Keratinocyte (primary cell): ENCODE measurements around the gene TMEM135. TPM values are rescaled to one million over a fixed set of nuclear protein-coding genes. Genes with fewer than 3 reads are reported as not detected.
"Not testable (repeated sequence)": the region's sequence is repeated elsewhere in the genome, so short reads cannot be mapped to it uniquely, and the experiment has no call there.

Source experiments
- DNase-seq: peaks from one replicate; pipeline ENCODE4 v3.0.0-alpha.2; 2011; ENCODE audit warnings: low read depth, missing footprints, low spot score
- FAIRE-seq: peaks from 2 replicates; lab custom pipeline; 2011; peaks lifted over from hg19 to GRCh38; lab: Jason Lieb, UNC
- H2AFZ ChIP-seq: 2 replicates; pipeline ENCODE4 v1.6.0; 2012; ENCODE audit warnings: low read length, control low read depth, inconsistent platforms; ENCODE audit not compliant: control insufficient read depth
- H3K27ac ChIP-seq: 2 replicates; pipeline ENCODE4 v1.5.1; 2011; ENCODE audit warnings: low read length; ENCODE audit not compliant: control insufficient read depth, insufficient read depth
- H3K27me3 ChIP-seq: 3 replicates; pipeline ENCODE4 v1.6.0; 2011; ENCODE audit warnings: low read length; ENCODE audit not compliant: control insufficient read depth, insufficient read depth; ENCODE audit errors: extremely low read depth
- H3K36me3 ChIP-seq, 2 experiments: 2 replicates in 1 of 2; 3 replicates in 1 of 2; pipeline ENCODE4 v1.5.1; 2011; ENCODE audit warnings: low read length in 2 of 2, mild to moderate bottlenecking in 1 of 2; ENCODE audit not compliant: control insufficient read depth in 2 of 2, insufficient read depth in 2 of 2; ENCODE audit errors: extremely low read depth in 1 of 2
- H3K4me1 ChIP-seq: 3 replicates; pipeline ENCODE4 v1.5.1; 2011; ENCODE audit warnings: low read length; ENCODE audit not compliant: control insufficient read depth, insufficient read depth; ENCODE audit errors: extremely low read depth
- H3K4me2 ChIP-seq: 3 replicates; pipeline ENCODE4 v1.6.0; 2011; ENCODE audit warnings: low read depth, low read length; ENCODE audit not compliant: control insufficient read depth, insufficient read depth; ENCODE audit errors: extremely low read depth
- H3K4me3 ChIP-seq, 3 experiments: fragments of 200-600 bp in 1 of 3; sonication (generic) in 1 of 3; 2 replicates in 2 of 3; 3 replicates in 1 of 3; pipeline ENCODE4 v1.5.1; 2011 to 2016; ENCODE audit warnings: low read length in 3 of 3, mild to moderate bottlenecking in 3 of 3, control low read depth in 2 of 3, inconsistent platforms in 1 of 3, low read depth in 1 of 3, mixed read lengths in 1 of 3, mixed run types in 1 of 3, moderate library complexity in 1 of 3; ENCODE audit not compliant: control insufficient read depth in 2 of 3, insufficient read depth in 2 of 3; ENCODE audit errors: extremely low read depth in 1 of 3
- H3K79me2 ChIP-seq: 2 replicates; pipeline ENCODE4 v1.6.0; 2012; ENCODE audit warnings: low read length; ENCODE audit not compliant: control insufficient read depth, insufficient read depth
- H3K9ac ChIP-seq: 3 replicates; pipeline ENCODE4 v1.6.0; 2011; ENCODE audit warnings: low read length; ENCODE audit not compliant: control insufficient read depth, insufficient read depth; ENCODE audit errors: extremely low read depth
- H3K9me1 ChIP-seq: 3 replicates; pipeline ENCODE4 v1.6.0; 2011; ENCODE audit warnings: low read length; ENCODE audit not compliant: control insufficient read depth, insufficient read depth; ENCODE audit errors: extremely low read depth
- H3K9me3 ChIP-seq: 2 replicates; pipeline ENCODE4 v1.5.1; 2012; ENCODE audit warnings: low read depth, low read length; ENCODE audit not compliant: control insufficient read depth
- H4K20me1 ChIP-seq: 3 replicates; pipeline ENCODE4 v1.6.0; 2011; ENCODE audit warnings: low read length; ENCODE audit not compliant: control insufficient read depth, insufficient read depth; ENCODE audit errors: extremely low read depth
- CTCF ChIP-seq, 3 experiments: IDR thresholded peaks in 1 of 3; conservative IDR thresholded peaks in 1 of 3; optimal IDR thresholded peaks in 1 of 3; 2 replicates in 2 of 3; 3 replicates in 1 of 3; pipeline versions ENCODE3 to v1.5.1; 2011; ENCODE audit warnings: low read length in 3 of 3, mild to moderate bottlenecking in 3 of 3, moderate library complexity in 2 of 3, control low read depth in 1 of 3, inconsistent platforms in 1 of 3; ENCODE audit not compliant: insufficient read depth in 2 of 3; ENCODE audit errors: extremely low read depth in 1 of 3
- EZH2 ChIP-seq: IDR thresholded peaks from one replicate; pipeline ENCODE4 v1.6.1; 2012; ENCODE audit warnings: inconsistent platforms, mild to moderate bottlenecking, low read length, moderate library complexity
- dilution Hi-C: fragments of 300-500 bp; cut with MboI; formaldehyde crosslinking; loops from one replicate; pipeline ENCODE4 v1.7.0; 2020; ENCODE audit warnings: low sequenced_read_pairs; ENCODE audit not compliant: extremely low pct_ligation_motif_present
- polyA plus RNA-seq, 5 experiments: library from polyadenylated mRNA; depleted of rRNA in 3 of 5; stranded (reverse) in 3 of 5; stranded (forward) in 1 of 5; unstranded in 1 of 5; fragments of >200 nt; gene quantifications; 1 replicate in 1 of 5; 2 replicates in 3 of 5; 3 replicates in 1 of 5; pipeline versions ENCODE4 v1.2.1 to v1.2.3, GENCODE V29; 2011 to 2012; ENCODE audit warnings: missing spikeins in 2 of 5, low read depth in 1 of 5, low replicate concordance in 1 of 5

TMEM135 gene
- polyA plus RNA-seq, 1 donor (not counting 4 experiments of a cell fraction or from before 2014, with no cell fraction given) = 15.0 TPM

GRCh38 chr11:87154246-87154645 is 116.5 kb downstream of the TMEM135 start:
- H3K79me2 ChIP-seq = peaks cover 2% of the 10 kb centered on the region
- FAIRE-seq (no peak), DNase-seq (no peak)
- no peak overlapping the region for H3K9ac ChIP-seq
- H3K4me2 ChIP-seq = no peak overlapping the region
- H3K4me3 ChIP-seq = no peak overlapping the region
- no peak overlapping the region for H3K27ac ChIP-seq
- H4K20me1 ChIP-seq = no peaks in the 10 kb centered on the region
- H3K36me3 ChIP-seq = no peaks in the 10 kb centered on the region
- H3K9me1 ChIP-seq = no peaks in the 10 kb centered on the region
- H3K27me3 ChIP-seq = no peaks in the 10 kb centered on the region
- no peak overlapping the region for H2AFZ ChIP-seq
- no peaks in the 10 kb centered on the region for H3K4me1 ChIP-seq
- TF ChIP-seq CTCF (optimal IDR thresholded peaks at IDR 0.05 in 1 of 3, IDR thresholded peaks at IDR 0.05 in 1 of 3, conservative IDR thresholded peaks at IDR 0.05 in 1 of 3; ENCODE audit: extremely low read depth in 1 of 3, insufficient read depth in 2 of 3, low read length in 3 of 3) = no peak
- no peak for TF ChIP-seq EZH2
- dilution Hi-C loops = no loop called here
- no peaks in the 10 kb centered on the region for H3K9me3 ChIP-seq

- H3K9me3 ChIP-seq = no peaks in the 10 kb centered on the region
- no peak overlapping the region for H2AFZ ChIP-seq
- no peak overlapping the region for H3K4me3 ChIP-seq
- H3K4me2 ChIP-seq = no peak overlapping the region
- H4K20me1 ChIP-seq = no peaks in the 10 kb centered on the region
- H3K4me1 ChIP-seq = no peaks in the 10 kb centered on the region
- no peaks in the 10 kb centered on the region for H3K79me2 ChIP-seq
- no peak overlapping the region for H3K27ac ChIP-seq
- FAIRE-seq = no peak
- no peak for TF ChIP-seq CTCF (optimal IDR thresholded peaks at IDR 0.05 in 1 of 3, IDR thresholded peaks at IDR 0.05 in 1 of 3, conservative IDR thresholded peaks at IDR 0.05 in 1 of 3; ENCODE audit: extremely low read depth in 1 of 3, insufficient read depth in 2 of 3, low read length in 3 of 3)
- no peak for TF ChIP-seq EZH2
- no peak for DNase-seq
- H3K9ac ChIP-seq = no peak overlapping the region
- no peaks in the 10 kb centered on the region for H3K9me1 ChIP-seq
- dilution Hi-C loops = no loop called here
- H3K27me3 ChIP-seq = no peaks in the 10 kb centered on the region
- no peaks in the 10 kb centered on the region for H3K36me3 ChIP-seq
Measured at GRCh38 chr11:87156970-87157369, 119.2 kb downstream of the TMEM135 start.

- H3K9me1 ChIP-seq = not testable (repeated sequence)
Measured at GRCh38 chr11:87169076-87169475, 131.3 kb downstream of the TMEM135 start.

More at GRCh38 chr11:87169076-87169475, 131.3 kb downstream of the TMEM135 start:
- dilution Hi-C loops, H4K20me1 ChIP-seq, H2AFZ ChIP-seq, H3K27ac ChIP-seq, H3K36me3 ChIP-seq, H3K4me2 ChIP-seq, DNase-seq, H3K79me2 ChIP-seq, H3K4me3 ChIP-seq, H3K9me3 ChIP-seq, H3K27me3 ChIP-seq, H3K9ac ChIP-seq, FAIRE-seq: not testable (repeated sequence)
- peaks cover 11% of the 10 kb centered on the region for H3K4me1 ChIP-seq
